Endodermal cell (in vitro differentiated cells): Measurements from ENCODE around the gene ILF2. TPM values are rescaled to one million over a fixed set of nuclear protein-coding genes. Genes with fewer than 3 reads are reported as not detected.

Source experiments
- DNase-seq: peaks from one replicate; pipeline ENCODE4 v3.0.0-alpha.2; 2017
- H3K27ac ChIP-seq: 2 replicates; pipeline ENCODE4 v1.5.1; 2013; ENCODE audit warnings: mild to moderate bottlenecking, low read depth, low read length, moderate library complexity
- H3K27me3 ChIP-seq: 2 replicates; pipeline ENCODE4 v1.6.1; 2013; ENCODE audit warnings: mild to moderate bottlenecking, low read length, moderate library complexity; ENCODE audit not compliant: insufficient read depth, control insufficient read depth, poor library complexity, severe bottlenecking
- H3K36me3 ChIP-seq: 2 replicates; pipeline ENCODE4 v1.7.0; 2013; ENCODE audit warnings: mild to moderate bottlenecking, low read length, moderate library complexity; ENCODE audit not compliant: control insufficient read depth, insufficient read depth
- H3K4me1 ChIP-seq: one replicate; pipeline ENCODE4 v1.7.0; 2013; ENCODE audit warnings: low read length; ENCODE audit not compliant: control insufficient read depth, insufficient read depth
- H3K4me3 ChIP-seq: 2 replicates; pipeline ENCODE4 v1.5.1; 2013; ENCODE audit warnings: mild to moderate bottlenecking, low read length, moderate library complexity
- H3K9ac ChIP-seq: 2 replicates; pipeline ENCODE4 v1.6.1; 2013; ENCODE audit warnings: mild to moderate bottlenecking, low read length, moderate library complexity; ENCODE audit not compliant: poor library complexity, severe bottlenecking; ENCODE audit errors: extremely low read depth
- H3K9me3 ChIP-seq: 2 replicates; pipeline ENCODE4 v1.6.1; 2013; ENCODE audit warnings: mild to moderate bottlenecking, low read length, moderate library complexity; ENCODE audit not compliant: control insufficient read depth
- H3K27ac Mint-ChIP-seq: 2 replicates; pipeline ENCODE4 v1.8.0; 2020; ENCODE audit warnings: mixed read lengths
- H3K27me3 Mint-ChIP-seq: 2 replicates; pipeline ENCODE4 v1.8.0; 2021; ENCODE audit warnings: mild to moderate bottlenecking, mixed read lengths; ENCODE audit not compliant: insufficient read depth
- H3K36me3 Mint-ChIP-seq: 2 replicates; pipeline ENCODE4 v1.8.0; 2020; ENCODE audit warnings: low read depth, mixed read lengths
- H3K4me1 Mint-ChIP-seq: 2 replicates; pipeline ENCODE4 v1.8.0; 2020; ENCODE audit warnings: mixed read lengths
- H3K4me3 Mint-ChIP-seq: 2 replicates; pipeline ENCODE4 v1.8.0; 2020; ENCODE audit warnings: mild to moderate bottlenecking, moderate library complexity, mixed read lengths
- H3K9me3 Mint-ChIP-seq: 2 replicates; pipeline ENCODE4 v1.8.0; 2020; ENCODE audit warnings: mild to moderate bottlenecking, mixed read lengths
- CTCF ChIP-seq: fragments of 200-600 bp; sonication (generic); conservative IDR thresholded peaks from 2 replicates; pipeline ENCODE4 v1.5.0; 2021; ENCODE audit warnings: antibody characterized with exemption, mild to moderate bottlenecking
- WGBS, 2 experiments: methylation state at CpG; one replicate each; pipeline versions ENCODE4 v1.1.5 to v1.1.7; 2013; ENCODE audit warnings: missing lambda C conversion rate in 2 of 2, mixed read lengths in 1 of 2; ENCODE audit not compliant: insufficient coverage in 1 of 2, insufficient read length in 1 of 2; 5-methylcytosine and 5-hydroxymethylcytosine counted together
- total RNA-seq, 2 donors: library from RNA; stranded (reverse); fragmentation: NEBNext Ultra II Directional in 1 of 2; extraction: Animal tissue kit (Norgen Biotek cat#: 25700) in 1 of 2; gene quantifications; 2 replicates in 1 of 2; 3 replicates in 1 of 2; pipeline ENCODE4 v1.2.1, GENCODE V29; 2021

The ILF2 gene
- total RNA-seq, 2 donors from 2014 or later: 280 to 315 TPM

DNA sequence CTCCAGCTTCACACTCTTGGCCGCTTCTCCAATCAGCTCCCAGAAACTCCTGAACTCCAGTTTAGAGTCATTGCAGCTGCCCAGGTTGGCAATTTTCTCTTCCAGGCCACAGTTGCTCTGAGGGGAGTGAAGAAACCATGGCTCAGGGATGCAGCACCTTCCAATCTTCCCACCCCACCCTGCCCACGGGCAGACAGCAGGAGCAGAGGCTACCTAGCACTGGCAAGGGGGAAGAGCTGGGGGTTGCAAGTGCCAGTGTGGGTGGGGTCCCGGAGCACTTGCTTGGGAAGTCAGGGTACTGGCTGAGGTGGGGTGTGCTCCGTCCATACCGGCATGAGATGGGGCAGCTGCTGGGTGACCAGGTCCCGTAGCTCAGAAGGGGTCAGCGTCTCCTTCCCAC is 55.9 kb downstream of the ILF2 start:
- DNase-seq: no peak
- no peak overlapping the region for H3K4me3 ChIP-seq
- H3K27ac ChIP-seq: no peak overlapping the region
- WGBS, 2 experiments: 93 to 94% methylated on average over 3 to 7 of the region's 7 CpGs
- Mint-ChIP-seq H3K27ac (no peak overlapping the region), H3K4me3 (peak overlapping the region; percentile 49), H3K4me1 (peaks cover 49% of the 10 kb centered on the region), H3K36me3 (peaks cover 19% of the 10 kb centered on the region), H3K27me3 (no peaks in the 10 kb centered on the region), H3K9me3 (no peaks in the 10 kb centered on the region)
- peaks cover 3% of the 10 kb centered on the region for H3K4me1 ChIP-seq
- no peak for TF ChIP-seq CTCF
- H3K36me3 ChIP-seq: peaks cover 16% of the 10 kb centered on the region
- no peaks in the 10 kb centered on the region for H3K27me3 ChIP-seq
- no peak overlapping the region for H3K9ac ChIP-seq
- no peaks in the 10 kb centered on the region for H3K9me3 ChIP-seq

GRCh38 chr1:153614189-153614900 is 56.4 kb downstream of the ILF2 start:
- Histone ChIP-seq H3K36me3 (peaks cover 10% of the 10 kb centered on the region), H3K4me1 (peaks cover 3% of the 10 kb centered on the region), H3K9me3 (no peaks in the 10 kb centered on the region), H3K4me3 (no peak overlapping the region), H3K27me3 (no peaks in the 10 kb centered on the region), H3K27ac (no peak overlapping the region), H3K9ac (no peak overlapping the region)
- 92% methylated on average over 2 of the region's 2 CpGs; no CpG with 5 or more reads in 1 of the 2 experiments for WGBS, 2 experiments
- peaks cover 14% of the 10 kb centered on the region for H3K36me3 Mint-ChIP-seq
- peaks cover 54% of the 10 kb centered on the region for H3K4me1 Mint-ChIP-seq
- H3K4me3 Mint-ChIP-seq: peak overlapping the region; percentile 49
- peaks cover under 1% of the 10 kb centered on the region for H3K27me3 Mint-ChIP-seq
- DNase-seq: no peak
- TF ChIP-seq CTCF: no peak
- no peak overlapping the region for H3K27ac Mint-ChIP-seq
- no peaks in the 10 kb centered on the region for H3K9me3 Mint-ChIP-seq

- Histone ChIP-seq H3K36me3 (peaks cover 6% of the 10 kb centered on the region), H3K27me3 (no peaks in the 10 kb centered on the region), H3K9me3 (no peaks in the 10 kb centered on the region), H3K4me1 (peaks cover 3% of the 10 kb centered on the region), H3K27ac (no peak overlapping the region), H3K4me3 (peak overlapping the region; percentile 97), H3K9ac (peak overlapping the region; percentile 70)
- Mint-ChIP-seq H3K27me3 (peaks cover 2% of the 10 kb centered on the region), H3K9me3 (no peaks in the 10 kb centered on the region), H3K4me3 (peak overlapping the region; percentile 79), H3K27ac (peak overlapping the region; percentile 84), H3K4me1 (peaks cover 64% of the 10 kb centered on the region), H3K36me3 (peaks cover 9% of the 10 kb centered on the region)
- no peak for DNase-seq
- WGBS, 2 experiments: 85 to 88% methylated on average over 5 of the region's 5 CpGs
- no peak for TF ChIP-seq CTCF
Measured at GRCh38 chr1:153613406-153613805, 57.4 kb downstream of the ILF2 start.
